WTC11 (cell line): Measurements from ENCODE around the gene ZNF484.
"Not testable (repeated sequence)": the region's sequence is repeated elsewhere in the genome, so short reads cannot be mapped to it uniquely, and the experiment has no call there.

Source experiments
- ATF1 ChIP-seq: sonication (generic); formaldehyde crosslinking; IDR thresholded peaks from 2 replicates; pipeline ENCODE4 v1.8.1; 2023; ENCODE audit warnings: mild to moderate bottlenecking, moderate library complexity, missing genetic modification reagents
- ATF2 ChIP-seq: sonication (generic); formaldehyde crosslinking; IDR thresholded peaks from 2 replicates; pipeline ENCODE4 v1.8.1; 2022; ENCODE audit warnings: low read depth, missing genetic modification reagents, borderline replicate concordance
- CTCF ChIP-seq: fragments of 200-600 bp; IDR thresholded peaks from 2 replicates; pipeline ENCODE4 v1.8.0; 2022; ENCODE audit warnings: antibody characterized with exemption
- ESRRA ChIP-seq: sonication (generic); formaldehyde crosslinking; IDR thresholded peaks from 2 replicates; pipeline ENCODE4 v1.8.1; 2022; ENCODE audit warnings: mild to moderate bottlenecking, missing genetic modification reagents, borderline replicate concordance
- ETV6 ChIP-seq: sonication (generic); formaldehyde crosslinking; IDR thresholded peaks from 2 replicates; pipeline ENCODE4 v1.8.1; 2022; ENCODE audit warnings: mild to moderate bottlenecking, missing genetic modification reagents
- FOXP1 ChIP-seq: sonication (generic); formaldehyde crosslinking; IDR thresholded peaks from 2 replicates; pipeline ENCODE4 v1.8.0; 2022; ENCODE audit warnings: missing genetic modification reagents, mild to moderate bottlenecking, moderate library complexity, borderline replicate concordance
- JUN ChIP-seq: sonication (generic); formaldehyde crosslinking; IDR thresholded peaks from 2 replicates; pipeline ENCODE4 v1.8.0; 2023; ENCODE audit warnings: mild to moderate bottlenecking, missing genetic modification reagents
- KAT7 ChIP-seq: sonication (generic); formaldehyde crosslinking; IDR thresholded peaks from 2 replicates; pipeline ENCODE4 v1.8.1; 2023; ENCODE audit warnings: missing genetic modification reagents, mild to moderate bottlenecking, borderline replicate concordance
- NR2C2 ChIP-seq: sonication (generic); formaldehyde crosslinking; IDR thresholded peaks from 2 replicates; pipeline ENCODE4 v1.8.0; 2022; ENCODE audit warnings: mild to moderate bottlenecking, missing genetic modification reagents
- NR3C1 ChIP-seq: sonication (generic); formaldehyde crosslinking; conservative IDR thresholded peaks from 2 replicates; pipeline ENCODE4 v1.8.1; 2023; ENCODE audit warnings: low read depth, mild to moderate bottlenecking, missing genetic modification reagents
- SMAD3 ChIP-seq: sonication (generic); formaldehyde crosslinking; IDR thresholded peaks from 2 replicates; pipeline ENCODE4 v1.8.0; 2022; ENCODE audit warnings: missing genetic modification reagents, mild to moderate bottlenecking, borderline replicate concordance
- STAT6 ChIP-seq: sonication (generic); formaldehyde crosslinking; conservative IDR thresholded peaks from 2 replicates; pipeline ENCODE4 v1.8.1; 2023; ENCODE audit warnings: mild to moderate bottlenecking, low read depth, missing genetic modification reagents, moderate library complexity
- TF ChIP-seq, protein P1 (sequence below): sonication (generic); formaldehyde crosslinking; IDR thresholded peaks from 2 replicates; pipeline ENCODE4 v1.8.0; 2022; ENCODE audit warnings: missing genetic modification reagents
- TF ChIP-seq, protein P2 (sequence below): sonication (generic); formaldehyde crosslinking; IDR thresholded peaks from 2 replicates; pipeline ENCODE4 v1.8.0; 2022; ENCODE audit warnings: mild to moderate bottlenecking, missing genetic modification reagents

GRCh38 chr9:92905137-92905536 is 27.3 kb upstream of the ZNF484 start:
- TF ChIP-seq, protein P1, sequence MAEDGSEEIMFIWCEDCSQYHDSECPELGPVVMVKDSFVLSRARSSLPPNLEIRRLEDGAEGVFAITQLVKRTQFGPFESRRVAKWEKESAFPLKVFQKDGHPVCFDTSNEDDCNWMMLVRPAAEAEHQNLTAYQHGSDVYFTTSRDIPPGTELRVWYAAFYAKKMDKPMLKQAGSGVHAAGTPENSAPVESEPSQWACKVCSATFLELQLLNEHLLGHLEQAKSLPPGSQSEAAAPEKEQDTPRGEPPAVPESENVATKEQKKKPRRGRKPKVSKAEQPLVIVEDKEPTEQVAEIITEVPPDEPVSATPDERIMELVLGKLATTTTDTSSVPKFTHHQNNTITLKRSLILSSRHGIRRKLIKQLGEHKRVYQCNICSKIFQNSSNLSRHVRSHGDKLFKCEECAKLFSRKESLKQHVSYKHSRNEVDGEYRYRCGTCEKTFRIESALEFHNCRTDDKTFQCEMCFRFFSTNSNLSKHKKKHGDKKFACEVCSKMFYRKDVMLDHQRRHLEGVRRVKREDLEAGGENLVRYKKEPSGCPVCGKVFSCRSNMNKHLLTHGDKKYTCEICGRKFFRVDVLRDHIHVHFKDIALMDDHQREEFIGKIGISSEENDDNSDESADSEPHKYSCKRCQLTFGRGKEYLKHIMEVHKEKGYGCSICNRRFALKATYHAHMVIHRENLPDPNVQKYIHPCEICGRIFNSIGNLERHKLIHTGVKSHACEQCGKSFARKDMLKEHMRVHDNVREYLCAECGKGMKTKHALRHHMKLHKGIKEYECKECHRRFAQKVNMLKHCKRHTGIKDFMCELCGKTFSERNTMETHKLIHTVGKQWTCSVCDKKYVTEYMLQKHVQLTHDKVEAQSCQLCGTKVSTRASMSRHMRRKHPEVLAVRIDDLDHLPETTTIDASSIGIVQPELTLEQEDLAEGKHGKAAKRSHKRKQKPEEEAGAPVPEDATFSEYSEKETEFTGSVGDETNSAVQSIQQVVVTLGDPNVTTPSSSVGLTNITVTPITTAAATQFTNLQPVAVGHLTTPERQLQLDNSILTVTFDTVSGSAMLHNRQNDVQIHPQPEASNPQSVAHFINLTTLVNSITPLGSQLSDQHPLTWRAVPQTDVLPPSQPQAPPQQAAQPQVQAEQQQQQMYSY (CRISPR knock-in tag) = not testable (repeated sequence)
- not testable (repeated sequence) for TF ChIP-seq ESRRA (CRISPR knock-in tag); CTCF; STAT6 (CRISPR knock-in tag); JUN (CRISPR knock-in tag); ETV6; ATF1; NR3C1 (CRISPR knock-in tag); FOXP1 (CRISPR knock-in tag); ATF2; SMAD3; KAT7 (CRISPR knock-in tag); NR2C2 (CRISPR knock-in tag)
- TF ChIP-seq, protein P2, sequence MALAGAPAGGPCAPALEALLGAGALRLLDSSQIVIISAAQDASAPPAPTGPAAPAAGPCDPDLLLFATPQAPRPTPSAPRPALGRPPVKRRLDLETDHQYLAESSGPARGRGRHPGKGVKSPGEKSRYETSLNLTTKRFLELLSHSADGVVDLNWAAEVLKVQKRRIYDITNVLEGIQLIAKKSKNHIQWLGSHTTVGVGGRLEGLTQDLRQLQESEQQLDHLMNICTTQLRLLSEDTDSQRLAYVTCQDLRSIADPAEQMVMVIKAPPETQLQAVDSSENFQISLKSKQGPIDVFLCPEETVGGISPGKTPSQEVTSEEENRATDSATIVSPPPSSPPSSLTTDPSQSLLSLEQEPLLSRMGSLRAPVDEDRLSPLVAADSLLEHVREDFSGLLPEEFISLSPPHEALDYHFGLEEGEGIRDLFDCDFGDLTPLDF (CRISPR knock-in tag) = not testable (repeated sequence)
